H1 (cell line): ENCODE measurements around the gene TMED5. TPM values are rescaled to one million over a fixed set of nuclear protein-coding genes. Genes with fewer than 3 reads are reported as not detected.

ENCODE experiments used
- CREB1 ChIP-seq: IDR thresholded peaks from 2 replicates; pipeline ENCODE4 v1.6.1; 2012; ENCODE audit warnings: inconsistent platforms
- EGR1 ChIP-seq: IDR thresholded peaks from 2 replicates; pipeline ENCODE4 v1.6.1; 2011; ENCODE audit warnings: low read depth, low read length, borderline replicate concordance
- JUND ChIP-seq: IDR thresholded peaks from 2 replicates; pipeline ENCODE4 v1.6.1; 2011; ENCODE audit warnings: mild to moderate bottlenecking, improper control_type of control experiment, low read length
- MAX ChIP-seq: IDR thresholded peaks from 2 replicates; pipeline ENCODE4 v1.6.1; 2012; ENCODE audit warnings: inconsistent platforms
- NRF1 ChIP-seq: IDR thresholded peaks from 2 replicates; pipeline ENCODE4 v1.6.1; 2011; ENCODE audit warnings: mild to moderate bottlenecking, low read depth, low read length, improper control_type of control experiment
- POLR2A ChIP-seq, 2 experiments: IDR thresholded peaks; 1 replicate in 1 of 2; 2 replicates in 1 of 2; pipeline ENCODE4 v1.6.1; 2011; ENCODE audit warnings: low read depth in 2 of 2, low read length in 2 of 2, mild to moderate bottlenecking in 2 of 2; ENCODE audit errors: control extremely low read depth in 1 of 2
- POLR2AphosphoS5 ChIP-seq: IDR thresholded peaks from 2 replicates; pipeline ENCODE4 v1.6.1; 2011; ENCODE audit warnings: low read depth, low read length
- SP4 ChIP-seq: IDR thresholded peaks from 2 replicates; pipeline ENCODE4 v1.6.1; 2012; ENCODE audit warnings: low read length, inconsistent platforms
- polyA plus RNA-seq, 7 experiments: library from polyadenylated mRNA; depleted of rRNA in 3 of 7; stranded (reverse) in 5 of 7; unstranded in 2 of 7; fragments of >200 nt in 5 of 7; fragments of 200-250 nt in 2 of 7; gene quantifications; 1 replicate in 5 of 7; 2 replicates in 1 of 7; 4 replicates in 1 of 7; pipeline versions ENCODE4 v1.2.1 to v1.2.3, GENCODE V29; 2011 to 2013; ENCODE audit warnings: missing spikeins in 2 of 7, mixed read lengths in 2 of 7
- total RNA-seq: library from RNA; stranded (reverse); fragmentation: NEBNext Ultra II Directional; extraction: Animal tissue kit (Norgen Biotek cat#: 25700); gene quantifications from 2 replicates; pipeline ENCODE4 v1.2.1, GENCODE V29; 2021

The TMED5 gene
- total and polyA plus RNA-seq, 2 of the 8 experiments (the other 6 are each of a cell fraction or from before 2014, with no cell fraction given): 14.8 to 32.8 TPM

GRCh38 chr1:93143769-93144168 lies 36.4 kb downstream of the TMED5 start (continued):
- TF ChIP-seq POLR2A (IDR thresholded peaks at IDR 0.05; ENCODE audit: control extremely low read depth in 1 of 2, low read depth in 2 of 2, low read length in 2 of 2) (no peak), NRF1 (no peak), CREB1 (no peak), POLR2AphosphoS5 (no peak), MAX (no peak), SP4 (no peak), JUND (no peak), EGR1 (no peak)
